GM12878 (cell line): ENCODE results near the gene FDX2. TPM values are rescaled to one million over a fixed set of nuclear protein-coding genes. Genes with fewer than 3 reads are reported as not detected.

ENCODE experiments used
- BMI1 ChIP-seq: fragments of 450-650 bp; IDR thresholded peaks from 2 replicates; pipeline ENCODE4 v1.6.1; 2016; ENCODE audit warnings: mild to moderate bottlenecking, moderate library complexity, borderline replicate concordance
- CBX5 ChIP-seq: sonication (generic); IDR thresholded peaks from 2 replicates; pipeline ENCODE4 v1.6.1; 2016; ENCODE audit warnings: low read depth, moderate library complexity, mild to moderate bottlenecking, inconsistent platforms
- FOXM1 ChIP-seq: IDR thresholded peaks from 2 replicates; pipeline ENCODE4 v1.6.1; 2012; ENCODE audit warnings: low read depth, mild to moderate bottlenecking, inconsistent platforms, low read length, moderate library complexity
- HDAC6 ChIP-seq: fragments of 200-600 bp; sonication (generic); IDR thresholded peaks from one replicate; pipeline ENCODE4 v1.8.0; 2017; ENCODE audit warnings: antibody characterized with exemption; ENCODE audit not compliant: unreplicated experiment
- NBN ChIP-seq: fragments of 450-650 bp; IDR thresholded peaks from 2 replicates; pipeline ENCODE4 v1.6.1; 2016
- NR2C1 ChIP-seq: fragments of 450-650 bp; IDR thresholded peaks from 2 replicates; pipeline ENCODE4 v1.6.1; 2017; ENCODE audit warnings: antibody characterized with exemption, mild to moderate bottlenecking, moderate library complexity
- PAX5 ChIP-seq: IDR thresholded peaks from 2 replicates; pipeline ENCODE4 v1.6.1; 2011; ENCODE audit warnings: low read depth, low read length, borderline replicate concordance
- POLR2AphosphoS5 ChIP-seq: IDR thresholded peaks from 2 replicates; pipeline ENCODE4 v1.6.1; 2011; ENCODE audit warnings: mild to moderate bottlenecking, low read length, inconsistent platforms
- RB1 ChIP-seq: fragments of 450-650 bp; formaldehyde crosslinking; IDR thresholded peaks from 2 replicates; pipeline ENCODE4 v1.6.1; 2017; ENCODE audit warnings: mild to moderate bottlenecking, borderline replicate concordance
- RCOR1 ChIP-seq: conservative IDR thresholded peaks from 2 replicates; pipeline ENCODE4 v1.6.1; 2012; ENCODE audit warnings: low read depth, low read length, improper control_type of control experiment
- RUNX3 ChIP-seq: IDR thresholded peaks from 2 replicates; pipeline ENCODE4 v1.6.1; 2012; ENCODE audit warnings: low read length, inconsistent platforms
- SREBF2 ChIP-seq: IDR thresholded peaks from 2 replicates; pipeline ENCODE4 v1.6.1; 2012; ENCODE audit warnings: mild to moderate bottlenecking, low read length
- STAT1 ChIP-seq: fragments of 450-650 bp; conservative IDR thresholded peaks from 2 replicates; pipeline ENCODE4 v1.6.1; 2014; ENCODE audit warnings: antibody characterized with exemption, mild to moderate bottlenecking
- TARDBP ChIP-seq: IDR thresholded peaks from 2 replicates; pipeline ENCODE4 v1.6.1; 2016; ENCODE audit warnings: borderline replicate concordance
- TBL1XR1 ChIP-seq: IDR thresholded peaks from 2 replicates; pipeline ENCODE4 v1.6.1; 2012; ENCODE audit warnings: low read depth, low read length, improper control_type of control experiment
- ZNF24 ChIP-seq: fragments of 450-650 bp; IDR thresholded peaks from 2 replicates; pipeline ENCODE4 v1.6.1; 2017; ENCODE audit warnings: antibody characterized with exemption, mild to moderate bottlenecking
- ZSCAN29 ChIP-seq: fragments of 450-650 bp; IDR thresholded peaks from 2 replicates; pipeline ENCODE4 v1.6.1; 2017; ENCODE audit warnings: mild to moderate bottlenecking, moderate library complexity
- ZZZ3 ChIP-seq: IDR thresholded peaks from 2 replicates; pipeline ENCODE4 v1.6.1; 2011; ENCODE audit warnings: low read depth; ENCODE audit not compliant: control insufficient read depth, insufficient read length
- polyA plus RNA-seq, 11 experiments: library from polyadenylated mRNA; depleted of rRNA in 4 of 11; unstranded in 6 of 11; stranded (reverse) in 5 of 11; fragments of >200 nt; fragmentation: Nextera tagmentation in 4 of 11; fragmentation: Illumina TruSeq in 1 of 11; extraction: Ambion mirVana in 4 of 11; extraction: Trizol in 1 of 11; gene quantifications; 1 replicate in 1 of 11; 2 replicates in 10 of 11; pipeline versions ENCODE4 v1.2.1 to v1.2.3, GENCODE V29; 2011 to 2016; ENCODE audit warnings: inconsistent platforms in 2 of 11, missing spikeins in 2 of 11, low read depth in 1 of 11
- total RNA-seq, 4 experiments: library from RNA; depleted of rRNA in 3 of 4; stranded (reverse); fragments of >200 nt in 3 of 4; fragmentation: Illumina TruSeq in 1 of 4; extraction: Trizol in 1 of 4; gene quantifications; 2 replicates each; pipeline versions ENCODE4 v1.2.1 to v1.2.3, GENCODE V29; 2013 to 2021
- TF ChIP-seq, protein P1 (sequence below): fragments of 450-650 bp; IDR thresholded peaks from 2 replicates; pipeline ENCODE4 v1.6.1; 2017; ENCODE audit warnings: borderline replicate concordance
- TF ChIP-seq, protein P2 (sequence below): fragments of 450-650 bp; IDR thresholded peaks from 2 replicates; pipeline ENCODE4 v1.6.1; 2017; ENCODE audit warnings: antibody characterized with exemption, mild to moderate bottlenecking, moderate library complexity
- TF ChIP-seq, protein P3 (sequence below): IDR thresholded peaks from 2 replicates; pipeline ENCODE4 v1.6.1; 2012; ENCODE audit warnings: low read length, inconsistent platforms
- TF ChIP-seq, protein P4 (sequence below): IDR thresholded peaks from 2 replicates; pipeline ENCODE4 v1.6.1; 2011; ENCODE audit warnings: low read depth, mild to moderate bottlenecking, low read length, moderate library complexity, borderline replicate concordance; ENCODE audit errors: extremely low read depth
- TF ChIP-seq, protein P5 (sequence below): fragments of 450-650 bp; IDR thresholded peaks from 2 replicates; pipeline ENCODE4 v1.6.1; 2018; ENCODE audit warnings: borderline replicate concordance, mild to moderate bottlenecking; ENCODE audit not compliant: partially characterized antibody

Gene FDX2
- total and polyA plus RNA-seq, 10 of the 15 experiments (the other 5 are each of a cell fraction or from before 2014, with no cell fraction given): 1.4 to 50.4 (median 24.7) TPM

- TF ChIP-seq POLR2AphosphoS5 (peak; percentile 85), NBN (peak; percentile 89), NR2C1 (no peak), ZNF24 (no peak), TARDBP (no peak), FOXM1 (no peak), RCOR1 (no peak), SREBF2 (no peak), ZSCAN29 (no peak), ZZZ3 (no peak), STAT1 (peak; percentile 35; the same call in 1 of the 2 replicates), HDAC6 (no peak), CBX5 (no peak), RB1 (peak; percentile 83; the same call in 1 of the 2 replicates), RUNX3 (peak; percentile 45; the same call in 1 of the 2 replicates), TBL1XR1 (no peak), PAX5 (0 out of 2 replicates have a peak, but pooled peaks have one; percentile 7), BMI1 (peak; percentile 95)
- TF ChIP-seq, protein P1, sequence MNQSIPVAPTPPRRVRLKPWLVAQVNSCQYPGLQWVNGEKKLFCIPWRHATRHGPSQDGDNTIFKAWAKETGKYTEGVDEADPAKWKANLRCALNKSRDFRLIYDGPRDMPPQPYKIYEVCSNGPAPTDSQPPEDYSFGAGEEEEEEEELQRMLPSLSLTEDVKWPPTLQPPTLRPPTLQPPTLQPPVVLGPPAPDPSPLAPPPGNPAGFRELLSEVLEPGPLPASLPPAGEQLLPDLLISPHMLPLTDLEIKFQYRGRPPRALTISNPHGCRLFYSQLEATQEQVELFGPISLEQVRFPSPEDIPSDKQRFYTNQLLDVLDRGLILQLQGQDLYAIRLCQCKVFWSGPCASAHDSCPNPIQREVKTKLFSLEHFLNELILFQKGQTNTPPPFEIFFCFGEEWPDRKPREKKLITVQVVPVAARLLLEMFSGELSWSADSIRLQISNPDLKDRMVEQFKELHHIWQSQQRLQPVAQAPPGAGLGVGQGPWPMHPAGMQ: no peak
- TF ChIP-seq, protein P2, sequence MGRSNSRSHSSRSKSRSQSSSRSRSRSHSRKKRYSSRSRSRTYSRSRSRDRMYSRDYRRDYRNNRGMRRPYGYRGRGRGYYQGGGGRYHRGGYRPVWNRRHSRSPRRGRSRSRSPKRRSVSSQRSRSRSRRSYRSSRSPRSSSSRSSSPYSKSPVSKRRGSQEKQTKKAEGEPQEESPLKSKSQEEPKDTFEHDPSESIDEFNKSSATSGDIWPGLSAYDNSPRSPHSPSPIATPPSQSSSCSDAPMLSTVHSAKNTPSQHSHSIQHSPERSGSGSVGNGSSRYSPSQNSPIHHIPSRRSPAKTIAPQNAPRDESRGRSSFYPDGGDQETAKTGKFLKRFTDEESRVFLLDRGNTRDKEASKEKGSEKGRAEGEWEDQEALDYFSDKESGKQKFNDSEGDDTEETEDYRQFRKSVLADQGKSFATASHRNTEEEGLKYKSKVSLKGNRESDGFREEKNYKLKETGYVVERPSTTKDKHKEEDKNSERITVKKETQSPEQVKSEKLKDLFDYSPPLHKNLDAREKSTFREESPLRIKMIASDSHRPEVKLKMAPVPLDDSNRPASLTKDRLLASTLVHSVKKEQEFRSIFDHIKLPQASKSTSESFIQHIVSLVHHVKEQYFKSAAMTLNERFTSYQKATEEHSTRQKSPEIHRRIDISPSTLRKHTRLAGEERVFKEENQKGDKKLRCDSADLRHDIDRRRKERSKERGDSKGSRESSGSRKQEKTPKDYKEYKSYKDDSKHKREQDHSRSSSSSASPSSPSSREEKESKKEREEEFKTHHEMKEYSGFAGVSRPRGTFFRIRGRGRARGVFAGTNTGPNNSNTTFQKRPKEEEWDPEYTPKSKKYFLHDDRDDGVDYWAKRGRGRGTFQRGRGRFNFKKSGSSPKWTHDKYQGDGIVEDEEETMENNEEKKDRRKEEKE: peak; percentile 89
- TF ChIP-seq, protein P3, sequence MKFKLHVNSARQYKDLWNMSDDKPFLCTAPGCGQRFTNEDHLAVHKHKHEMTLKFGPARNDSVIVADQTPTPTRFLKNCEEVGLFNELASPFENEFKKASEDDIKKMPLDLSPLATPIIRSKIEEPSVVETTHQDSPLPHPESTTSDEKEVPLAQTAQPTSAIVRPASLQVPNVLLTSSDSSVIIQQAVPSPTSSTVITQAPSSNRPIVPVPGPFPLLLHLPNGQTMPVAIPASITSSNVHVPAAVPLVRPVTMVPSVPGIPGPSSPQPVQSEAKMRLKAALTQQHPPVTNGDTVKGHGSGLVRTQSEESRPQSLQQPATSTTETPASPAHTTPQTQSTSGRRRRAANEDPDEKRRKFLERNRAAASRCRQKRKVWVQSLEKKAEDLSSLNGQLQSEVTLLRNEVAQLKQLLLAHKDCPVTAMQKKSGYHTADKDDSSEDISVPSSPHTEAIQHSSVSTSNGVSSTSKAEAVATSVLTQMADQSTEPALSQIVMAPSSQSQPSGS: no peak
- TF ChIP-seq, protein P4, sequence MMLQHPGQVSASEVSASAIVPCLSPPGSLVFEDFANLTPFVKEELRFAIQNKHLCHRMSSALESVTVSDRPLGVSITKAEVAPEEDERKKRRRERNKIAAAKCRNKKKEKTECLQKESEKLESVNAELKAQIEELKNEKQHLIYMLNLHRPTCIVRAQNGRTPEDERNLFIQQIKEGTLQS: no peak
- TF ChIP-seq, protein P5, sequence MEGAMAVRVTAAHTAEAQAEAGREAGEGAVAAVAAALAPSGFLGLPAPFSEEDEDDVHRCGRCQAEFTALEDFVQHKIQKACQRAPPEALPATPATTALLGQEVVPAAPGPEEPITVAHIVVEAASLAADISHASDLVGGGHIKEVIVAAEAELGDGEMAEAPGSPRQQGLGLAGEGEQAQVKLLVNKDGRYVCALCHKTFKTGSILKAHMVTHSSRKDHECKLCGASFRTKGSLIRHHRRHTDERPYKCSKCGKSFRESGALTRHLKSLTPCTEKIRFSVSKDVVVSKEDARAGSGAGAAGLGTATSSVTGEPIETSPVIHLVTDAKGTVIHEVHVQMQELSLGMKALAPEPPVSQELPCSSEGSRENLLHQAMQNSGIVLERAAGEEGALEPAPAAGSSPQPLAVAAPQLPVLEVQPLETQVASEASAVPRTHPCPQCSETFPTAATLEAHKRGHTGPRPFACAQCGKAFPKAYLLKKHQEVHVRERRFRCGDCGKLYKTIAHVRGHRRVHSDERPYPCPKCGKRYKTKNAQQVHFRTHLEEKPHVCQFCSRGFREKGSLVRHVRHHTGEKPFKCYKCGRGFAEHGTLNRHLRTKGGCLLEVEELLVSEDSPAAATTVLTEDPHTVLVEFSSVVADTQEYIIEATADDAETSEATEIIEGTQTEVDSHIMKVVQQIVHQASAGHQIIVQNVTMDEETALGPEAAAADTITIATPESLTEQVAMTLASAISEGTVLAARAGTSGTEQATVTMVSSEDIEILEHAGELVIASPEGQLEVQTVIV: peak; percentile 70
These were observed 17.3 kb upstream of the FDX2 start, which contains the start of gene RAVER1 (continued) for GRCh38 chr19:10332965-10333757.
